ENCODE results near the gene EFCAB11.

The EFCAB11 gene

GRCh38 chr14:89990623-89991275 lies 36.2 kb upstream of the EFCAB11 start:
- Histone ChIP-seq H3K27ac (no peak overlapping the region), H3K27me3 (no peaks in the 10 kb centered on the region), H3K36me3 (peaks cover 90% of the 10 kb centered on the region), H3K9me3 (no peaks in the 10 kb centered on the region), H3K4me3 (ENCODE audit: low read depth in 1 of 2, low read length in 1 of 2) (no peak overlapping the region), H3K4me1 (ENCODE audit: control insufficient read depth in 1 of 2, insufficient read depth in 1 of 2, low read depth in 1 of 2, low read length in 1 of 2) (no peaks in the 10 kb centered on the region)
- no peak for TF ChIP-seq CTCF (IDR thresholded peaks at IDR 0.05)

- no peak for TF ChIP-seq CTCF (IDR thresholded peaks at IDR 0.05)
- Histone ChIP-seq H3K27ac (no peak overlapping the region), H3K4me1 (ENCODE audit: control insufficient read depth in 1 of 2, insufficient read depth in 1 of 2, low read depth in 1 of 2, low read length in 1 of 2) (no peaks in the 10 kb centered on the region), H3K4me3 (ENCODE audit: low read depth in 1 of 2, low read length in 1 of 2) (no peak overlapping the region), H3K27me3 (no peaks in the 10 kb centered on the region), H3K9me3 (no peaks in the 10 kb centered on the region), H3K36me3 (peaks cover 90% of the 10 kb centered on the region)
Observed at GRCh38 chr14:89990218-89990617, 35.7 kb upstream of the EFCAB11 start.

DNA sequence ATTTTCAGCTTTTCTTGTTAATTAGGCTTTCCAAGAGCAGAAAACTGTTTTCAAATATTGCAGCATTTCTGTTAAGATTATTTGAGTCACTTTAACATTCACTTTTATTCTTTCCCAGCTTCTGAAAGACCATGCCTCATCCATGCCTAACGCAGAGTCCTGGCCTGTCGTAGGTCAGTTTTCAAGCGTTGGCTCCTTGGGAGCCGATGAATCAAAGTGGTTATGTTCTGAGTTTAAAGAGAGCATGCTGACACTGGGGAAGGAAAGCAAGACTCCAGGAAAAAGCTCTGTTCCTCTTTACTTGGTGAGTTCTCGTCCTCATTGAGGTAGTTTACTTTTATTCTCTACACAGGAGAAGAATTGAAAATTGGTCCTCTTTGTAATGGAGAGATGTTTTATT lies 34.3 kb upstream of the EFCAB11 start:
- Histone ChIP-seq H3K27ac (no peak overlapping the region), H3K9me3 (no peaks in the 10 kb centered on the region), H3K27me3 (no peaks in the 10 kb centered on the region), H3K36me3 (peaks cover 88% of the 10 kb centered on the region), H3K4me1 (ENCODE audit: control insufficient read depth in 1 of 2, insufficient read depth in 1 of 2, low read depth in 1 of 2, low read length in 1 of 2) (no peaks in the 10 kb centered on the region), H3K4me3 (ENCODE audit: low read depth in 1 of 2, low read length in 1 of 2) (no peak overlapping the region)
- no peak for TF ChIP-seq CTCF (IDR thresholded peaks at IDR 0.05)

GRCh38 chr14:89987161-89987475 lies 32.6 kb upstream of the EFCAB11 start:
- H3K9me3 ChIP-seq = no peaks in the 10 kb centered on the region
- peaks cover 86% of the 10 kb centered on the region for H3K36me3 ChIP-seq
- H3K4me3 ChIP-seq (ENCODE audit: low read depth in 1 of 2, low read length in 1 of 2) = no peak overlapping the region
- H3K27ac ChIP-seq = no peak overlapping the region
- no peaks in the 10 kb centered on the region for H3K27me3 ChIP-seq
- no peak for TF ChIP-seq CTCF (IDR thresholded peaks at IDR 0.05)
- H3K4me1 ChIP-seq (ENCODE audit: control insufficient read depth in 1 of 2, insufficient read depth in 1 of 2, low read depth in 1 of 2, low read length in 1 of 2) = no peaks in the 10 kb centered on the region

- TF ChIP-seq CTCF (IDR thresholded peaks at IDR 0.05) = no peak
- H3K4me1 ChIP-seq (ENCODE audit: control insufficient read depth in 1 of 2, insufficient read depth in 1 of 2, low read depth in 1 of 2, low read length in 1 of 2) = no peaks in the 10 kb centered on the region
- no peaks in the 10 kb centered on the region for H3K27me3 ChIP-seq
- H3K4me3 ChIP-seq (ENCODE audit: low read depth in 1 of 2, low read length in 1 of 2) = no peak overlapping the region
- H3K9me3 ChIP-seq = no peaks in the 10 kb centered on the region
- H3K36me3 ChIP-seq = peaks cover 87% of the 10 kb centered on the region
- no peak overlapping the region for H3K27ac ChIP-seq
Observed at GRCh38 chr14:89986462-89987160, 32.1 kb upstream of the EFCAB11 start.

All from neutrophil (primary cell).